ENCODE data around the gene TMEM134. TPM values are rescaled to one million over a fixed set of nuclear protein-coding genes. Genes with fewer than 3 reads are reported as not detected.

TMEM134 gene
- total RNA-seq, 5 donors from 2014 or later (not counting 1 experiment from before 2014, with no cell fraction given) = 59.9 to 113 (median 106) TPM

DNA sequence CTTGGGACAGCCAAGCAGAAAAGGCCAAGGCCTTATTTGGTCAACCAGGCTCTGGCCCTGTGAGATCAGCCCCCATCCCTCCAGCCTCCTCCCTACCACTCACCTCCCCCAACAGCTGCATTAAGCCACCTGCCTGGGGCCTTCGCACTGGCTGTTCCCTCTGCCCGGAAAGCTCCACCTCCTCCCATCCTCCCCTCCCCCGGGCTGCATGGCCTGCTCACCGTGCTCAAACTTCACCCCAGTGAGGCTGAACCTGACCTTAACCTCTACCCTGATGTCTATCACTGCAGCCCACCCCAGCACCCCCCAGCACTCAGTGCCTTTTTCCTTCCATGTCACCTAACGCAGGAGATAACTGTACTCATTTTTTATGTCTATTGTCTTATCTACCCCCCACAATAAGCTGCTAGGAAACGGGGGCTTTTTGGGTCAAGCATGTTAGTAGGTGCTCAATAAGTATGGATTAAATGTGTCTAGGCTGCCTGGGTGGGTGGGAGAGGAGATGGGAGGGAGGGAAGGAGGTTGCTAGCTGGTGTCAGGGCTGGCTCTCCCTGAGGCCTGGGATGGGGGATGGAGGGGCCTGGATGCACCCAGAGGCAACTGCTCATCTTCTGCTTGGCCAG, 32.5 kb downstream of the TMEM134 start:
- ATAC-seq (replicated peaks in 1 of 4) (peak; percentile 9 to 26 (median 18)), DNase-seq (peak in 13 of 35 experiments; percentile 43 to 72 (median 56))
- Histone ChIP-seq H3K4me1 (ENCODE audit: control insufficient read depth in 1 of 2, extremely low read depth in 1 of 2, insufficient read depth in 2 of 2, low read length in 2 of 2) (peaks cover 38 to 90% of the 10 kb centered on the region in 2 experiments), H3K9me3 (no peaks in the 10 kb centered on the region), H3K4me3 (ENCODE audit: control insufficient read depth in 1 of 2, extremely low read depth in 1 of 2, low read length in 1 of 2) (peak overlapping the region; percentile 60 to 77), H3K27me3 (replicated peaks in 1 of 2; ENCODE audit: control insufficient read depth in 2 of 2, extremely low read depth in 1 of 2, insufficient read depth in 2 of 2, low read length in 1 of 2) (no peaks in the 10 kb centered on the region), H3K27ac (ENCODE audit: low read length) (peak overlapping the region; percentile 50), H3K36me3 (ENCODE audit: control insufficient read depth in 2 of 2, extremely low read depth in 1 of 2, insufficient read depth in 1 of 2, low read length in 1 of 2) (peaks cover 17 to 49% of the 10 kb centered on the region in 2 donors)
- Mint-ChIP-seq H3K9me3 (no peaks in the 10 kb centered on the region), H3K27ac (peak overlapping the region; percentile 91 to 95), H3K4me3 (peak overlapping the region; percentile 91 to 99 (median 92)), H3K4me1 (peaks cover 67 to 79% (median 70%) of the 10 kb centered on the region in 3 donors), H3K36me3 (peaks cover 11% of the 10 kb centered on the region), H3K27me3 (no peaks in the 10 kb centered on the region)
- ChIA-PET CTCF (interaction anchor here in 1 of 2 donors (0.6 to 2.0 kb wide), 3 partner anchors 16 to 35 kb away, joined by 7 to 9 read pairs (median 7); partner anchors contain the start of gene PPP1CA), POLR2A (interaction anchor here in 1 of 2 donors (1.1 to 1.2 kb wide), 2 partner anchors 32 to 34 kb away, joined by 4 to 5 read pairs; no protein-coding TSS in a partner anchor)
- WGBS (ENCODE audit: insufficient coverage) = 3% methylated on average over 3 of the region's 6 CpGs

DNA sequence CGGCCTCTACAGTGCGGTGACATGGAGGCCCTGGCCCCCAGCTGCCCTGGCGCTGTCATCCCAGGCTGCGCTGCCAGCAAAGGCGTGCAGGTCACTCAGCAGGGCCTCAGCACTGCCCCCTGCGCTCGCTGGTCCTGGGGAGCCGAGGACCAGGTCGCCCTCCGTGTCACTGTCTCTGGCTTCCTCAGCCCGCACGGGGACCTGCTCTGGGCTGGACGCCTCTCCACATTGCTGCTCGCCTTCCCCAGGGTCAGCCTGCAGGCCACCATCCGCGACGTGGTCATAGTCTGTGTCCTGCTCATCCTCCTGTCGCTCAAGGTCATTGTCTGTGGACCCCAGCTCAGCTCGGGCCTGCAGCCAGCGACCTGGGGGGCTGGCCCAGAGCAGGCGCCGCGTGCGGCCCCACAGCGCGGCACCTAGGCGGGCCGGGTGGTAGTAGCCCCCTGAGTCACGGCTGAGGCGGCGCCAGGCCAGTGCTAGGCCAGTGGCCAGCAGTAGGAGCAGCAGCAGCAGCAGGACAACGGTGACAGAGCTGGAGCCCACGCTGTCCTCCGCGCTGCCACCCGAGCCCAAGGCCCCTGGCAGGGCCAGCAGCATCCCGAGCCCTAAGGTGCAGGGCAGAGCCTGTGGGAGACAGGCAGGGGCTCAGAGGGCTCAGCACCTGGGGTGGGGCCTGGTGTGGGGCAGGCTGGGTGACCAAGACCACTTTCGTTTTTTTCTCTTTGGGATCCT, 33.2 kb downstream of the TMEM134 start:
- H3K27me3 Mint-ChIP-seq = no peaks in the 10 kb centered on the region
- peaks cover 12% of the 10 kb centered on the region for H3K36me3 Mint-ChIP-seq
- no peaks in the 10 kb centered on the region for H3K9me3 ChIP-seq
- ChIA-PET POLR2A (interaction anchor here in 1 of 2 donors (1.1 kb wide), 1 partner anchor 32 kb away, joined by 4 read pairs; no protein-coding TSS in a partner anchor), CTCF (interaction anchor here in 1 of 2 donors (0.6 to 2.0 kb wide), 2 partner anchors 15 to 32 kb away, joined by 7 to 9 read pairs; no protein-coding TSS in a partner anchor)
- WGBS (ENCODE audit: insufficient coverage) = 23% methylated on average over 38 of the region's 38 CpGs
- peak overlapping the region; percentile 60 to 77 for H3K4me3 ChIP-seq (ENCODE audit: control insufficient read depth in 1 of 2, extremely low read depth in 1 of 2, low read length in 1 of 2)
- H3K4me1 ChIP-seq (ENCODE audit: control insufficient read depth in 1 of 2, extremely low read depth in 1 of 2, insufficient read depth in 2 of 2, low read length in 2 of 2) = peaks cover 38 to 89% of the 10 kb centered on the region in 2 experiments
- no peaks in the 10 kb centered on the region for H3K9me3 Mint-ChIP-seq
- ATAC-seq (replicated peaks in 1 of 4) (no peak), DNase-seq (peak in 2 of 35 experiments; percentile 13 to 23)
- peak overlapping the region; percentile 91 to 99 (median 92) for H3K4me3 Mint-ChIP-seq
- H3K36me3 ChIP-seq (ENCODE audit: control insufficient read depth in 2 of 2, extremely low read depth in 1 of 2, insufficient read depth in 1 of 2, low read length in 1 of 2) = peaks cover 17 to 54% of the 10 kb centered on the region in 2 donors
- H3K27ac Mint-ChIP-seq = peak overlapping the region; percentile 91 to 95
- H3K4me1 Mint-ChIP-seq = peaks cover 62 to 76% (median 64%) of the 10 kb centered on the region in 3 donors
- H3K27ac ChIP-seq (ENCODE audit: low read length) = peak overlapping the region; percentile 52
- H3K27me3 ChIP-seq (replicated peaks in 1 of 2; ENCODE audit: control insufficient read depth in 2 of 2, extremely low read depth in 1 of 2, insufficient read depth in 2 of 2, low read length in 1 of 2) = no peaks in the 10 kb centered on the region

DNA sequence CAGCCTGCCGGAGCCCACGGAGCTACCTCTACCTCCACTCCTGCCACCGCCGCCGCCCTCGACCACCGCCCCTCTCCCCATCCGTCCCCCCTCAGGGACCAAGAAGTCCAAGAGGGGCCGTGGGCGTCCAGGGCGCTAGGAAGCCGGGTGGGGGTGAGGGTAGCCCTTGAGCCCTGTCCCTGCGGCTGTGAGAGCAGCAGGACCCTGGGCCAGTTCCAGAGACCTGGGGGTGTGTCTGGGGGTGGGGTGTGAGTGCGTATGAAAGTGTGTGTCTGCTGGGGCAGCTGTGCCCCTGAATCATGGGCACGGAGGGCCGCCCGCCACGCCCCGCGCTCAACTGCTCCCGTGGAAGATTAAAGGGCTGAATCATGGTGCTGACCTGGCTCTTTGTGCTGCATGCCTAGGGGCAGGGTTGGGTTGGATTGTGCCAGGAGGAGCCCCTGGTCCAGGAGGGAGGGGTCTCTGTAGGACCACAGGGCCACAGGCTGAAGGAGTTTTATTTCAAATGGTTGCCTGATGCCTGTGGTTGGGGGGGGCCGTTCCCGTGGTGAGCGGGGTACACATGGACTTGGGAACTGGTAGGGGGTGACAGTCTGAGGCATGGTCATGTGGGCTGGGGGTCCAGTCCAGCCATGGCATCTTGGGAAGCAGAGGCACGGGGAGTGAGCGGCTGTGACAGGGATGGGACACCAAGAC, 33.9 kb downstream of the TMEM134 start:
- H3K4me1 Mint-ChIP-seq = peaks cover 60 to 74% (median 64%) of the 10 kb centered on the region in 3 donors
- Histone ChIP-seq H3K27ac (ENCODE audit: low read length) (peak overlapping the region; percentile 52), H3K9me3 (no peaks in the 10 kb centered on the region), H3K4me3 (ENCODE audit: control insufficient read depth in 1 of 2, extremely low read depth in 1 of 2, low read length in 1 of 2) (peak overlapping the region; percentile 60 to 77), H3K36me3 (ENCODE audit: control insufficient read depth in 2 of 2, extremely low read depth in 1 of 2, insufficient read depth in 1 of 2, low read length in 1 of 2) (peaks cover 20 to 57% of the 10 kb centered on the region in 2 donors), H3K4me1 (ENCODE audit: control insufficient read depth in 1 of 2, extremely low read depth in 1 of 2, insufficient read depth in 2 of 2, low read length in 2 of 2) (peaks cover 31 to 89% of the 10 kb centered on the region in 2 experiments), H3K27me3 (replicated peaks in 1 of 2; ENCODE audit: control insufficient read depth in 2 of 2, extremely low read depth in 1 of 2, insufficient read depth in 2 of 2, low read length in 1 of 2) (no peaks in the 10 kb centered on the region)
- ChIA-PET CTCF (no interaction called here), POLR2A (no interaction called here)
- peak overlapping the region; percentile 90 to 95 for H3K27ac Mint-ChIP-seq
- no peaks in the 10 kb centered on the region for H3K9me3 Mint-ChIP-seq
- peak overlapping the region; percentile 91 to 99 (median 92) for H3K4me3 Mint-ChIP-seq
- ATAC-seq (replicated peaks in 1 of 4) = no peak
- WGBS (ENCODE audit: insufficient coverage) = 26% methylated on average over 15 of the region's 26 CpGs
- no peaks in the 10 kb centered on the region for H3K27me3 Mint-ChIP-seq
- H3K36me3 Mint-ChIP-seq = peaks cover 12% of the 10 kb centered on the region
- DNase-seq = peak in 5 of 35 experiments; percentile 16 to 33 (median 21)

DNA sequence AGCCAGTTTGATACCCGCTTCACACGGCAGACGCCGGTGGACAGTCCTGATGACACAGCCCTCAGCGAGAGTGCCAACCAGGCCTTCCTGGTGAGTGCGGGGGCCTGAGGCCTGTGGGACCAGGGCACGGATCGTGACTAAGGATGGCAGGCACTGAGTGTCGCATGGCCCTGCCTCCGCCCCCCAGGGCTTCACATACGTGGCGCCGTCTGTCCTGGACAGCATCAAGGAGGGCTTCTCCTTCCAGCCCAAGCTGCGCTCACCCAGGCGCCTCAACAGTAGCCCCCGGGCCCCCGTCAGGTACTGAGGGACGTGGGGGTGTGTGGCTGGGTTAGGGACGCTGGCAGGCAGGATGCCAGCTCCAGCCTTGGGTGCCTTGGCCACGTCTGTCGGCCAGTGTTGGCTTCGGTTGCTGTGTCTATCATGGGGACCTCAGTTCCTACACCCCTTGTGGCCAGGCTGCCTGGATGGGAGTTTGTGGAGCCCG, 34.6 kb downstream of the TMEM134 start:
- DNase-seq (peak in 5 of 35 experiments; percentile 18 to 45 (median 28)), ATAC-seq (replicated peaks in 1 of 4) (no peak)
- ChIA-PET CTCF (no interaction called here), POLR2A (no interaction called here)
- Mint-ChIP-seq H3K9me3 (no peaks in the 10 kb centered on the region), H3K4me1 (peaks cover 57 to 71% (median 59%) of the 10 kb centered on the region in 3 donors), H3K36me3 (peaks cover 12% of the 10 kb centered on the region), H3K4me3 (peak overlapping the region; percentile 47 to 99 (median 66)), H3K27ac (peak overlapping the region; percentile 85 to 89), H3K27me3 (no peaks in the 10 kb centered on the region)
- peak overlapping the region; percentile 49 to 77 for H3K4me3 ChIP-seq (ENCODE audit: control insufficient read depth in 1 of 2, extremely low read depth in 1 of 2, low read length in 1 of 2)
- no peaks in the 10 kb centered on the region for H3K9me3 ChIP-seq
- 34% methylated on average over 15 of the region's 23 CpGs for WGBS (ENCODE audit: insufficient coverage)
- H3K27ac ChIP-seq (ENCODE audit: low read length) = peak overlapping the region; percentile 52
- peaks cover 28 to 87% of the 10 kb centered on the region in 2 experiments for H3K4me1 ChIP-seq (ENCODE audit: control insufficient read depth in 1 of 2, extremely low read depth in 1 of 2, insufficient read depth in 2 of 2, low read length in 2 of 2)
- peaks cover 20 to 57% of the 10 kb centered on the region in 2 donors for H3K36me3 ChIP-seq (ENCODE audit: control insufficient read depth in 2 of 2, extremely low read depth in 1 of 2, insufficient read depth in 1 of 2, low read length in 1 of 2)
- no peaks in the 10 kb centered on the region for H3K27me3 ChIP-seq (replicated peaks in 1 of 2; ENCODE audit: control insufficient read depth in 2 of 2, extremely low read depth in 1 of 2, insufficient read depth in 2 of 2, low read length in 1 of 2)

DNA sequence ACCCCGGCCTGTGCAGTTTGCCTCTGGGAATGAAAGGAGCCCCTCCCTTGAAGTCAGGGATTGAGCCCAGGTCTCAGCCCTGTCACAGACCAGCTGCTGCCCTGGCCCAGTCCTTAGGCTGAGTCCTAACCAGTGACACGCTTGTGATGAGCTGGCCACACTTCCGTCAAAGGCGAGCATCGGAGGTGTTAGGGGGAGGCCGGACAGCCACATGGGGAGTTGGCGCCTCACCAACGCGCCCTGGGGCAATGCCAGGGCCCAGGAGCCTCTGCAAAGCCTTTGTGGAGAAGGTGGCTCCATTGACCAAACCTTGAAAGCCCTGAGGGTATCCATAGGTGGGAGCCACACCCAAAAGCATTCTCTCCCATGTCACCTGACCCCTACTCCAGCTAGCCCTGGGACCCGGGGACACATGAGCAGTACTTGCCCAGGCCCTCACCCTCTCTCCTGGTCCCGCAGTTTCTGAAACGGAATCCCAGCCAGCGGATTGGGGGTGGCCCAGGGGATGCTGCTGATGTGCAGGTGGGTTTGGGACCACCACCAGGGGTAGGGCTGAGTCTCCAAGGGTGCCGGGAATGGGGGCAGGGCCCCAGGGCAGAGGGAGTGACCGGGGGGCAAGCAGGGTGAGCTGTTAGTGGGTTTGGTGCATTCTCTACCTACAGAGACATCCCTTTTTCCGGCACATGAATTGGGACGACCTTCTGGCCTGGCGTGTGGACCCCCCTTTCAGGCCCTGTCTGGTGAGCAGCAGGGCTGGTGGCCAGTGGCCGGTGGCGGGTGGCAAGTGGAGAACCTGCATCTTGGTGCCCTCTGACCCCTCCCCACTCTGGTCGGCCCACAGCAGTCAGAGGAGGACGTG, 35.3 kb downstream of the TMEM134 start:
- 50% methylated on average over 11 of the region's 22 CpGs for WGBS (ENCODE audit: insufficient coverage)
- H3K36me3 ChIP-seq (ENCODE audit: control insufficient read depth in 2 of 2, extremely low read depth in 1 of 2, insufficient read depth in 1 of 2, low read length in 1 of 2) = peaks cover 20 to 57% of the 10 kb centered on the region in 2 donors
- no peak for ATAC-seq (replicated peaks in 1 of 4)

More for the DNA sequence above, 35.3 kb downstream of the TMEM134 start:
- H3K4me3 Mint-ChIP-seq = peak overlapping the region; percentile 47 to 99 (median 66)
- ChIA-PET CTCF (interaction anchor here (0.6 to 1.1 kb wide), 2 partner anchors 17 to 360 kb away, joined by 3 to 5 read pairs; no protein-coding TSS in a partner anchor), POLR2A (no interaction called here)
- Histone ChIP-seq H3K27me3 (replicated peaks in 1 of 2; ENCODE audit: control insufficient read depth in 2 of 2, extremely low read depth in 1 of 2, insufficient read depth in 2 of 2, low read length in 1 of 2) (no peaks in the 10 kb centered on the region), H3K9me3 (no peaks in the 10 kb centered on the region), H3K4me3 (ENCODE audit: control insufficient read depth in 1 of 2, extremely low read depth in 1 of 2, low read length in 1 of 2) (peak overlapping the region; percentile 29 to 77), H3K27ac (ENCODE audit: low read length) (peak overlapping the region; percentile 52), H3K4me1 (ENCODE audit: control insufficient read depth in 1 of 2, extremely low read depth in 1 of 2, insufficient read depth in 2 of 2, low read length in 2 of 2) (peaks cover 26 to 87% of the 10 kb centered on the region in 2 experiments)
- peaks cover 53 to 71% (median 57%) of the 10 kb centered on the region in 3 donors for H3K4me1 Mint-ChIP-seq
- peak overlapping the region; percentile 85 to 89 for H3K27ac Mint-ChIP-seq
- H3K36me3 Mint-ChIP-seq = peaks cover 12% of the 10 kb centered on the region
- peak in 3 of 35 experiments; percentile 13 to 45 (median 20) for DNase-seq
- no peaks in the 10 kb centered on the region for H3K9me3 Mint-ChIP-seq
- H3K27me3 Mint-ChIP-seq = no peaks in the 10 kb centered on the region

All from T-cell (primary cell).